Measurements from ENCODE around the gene LYAR.

DNA sequence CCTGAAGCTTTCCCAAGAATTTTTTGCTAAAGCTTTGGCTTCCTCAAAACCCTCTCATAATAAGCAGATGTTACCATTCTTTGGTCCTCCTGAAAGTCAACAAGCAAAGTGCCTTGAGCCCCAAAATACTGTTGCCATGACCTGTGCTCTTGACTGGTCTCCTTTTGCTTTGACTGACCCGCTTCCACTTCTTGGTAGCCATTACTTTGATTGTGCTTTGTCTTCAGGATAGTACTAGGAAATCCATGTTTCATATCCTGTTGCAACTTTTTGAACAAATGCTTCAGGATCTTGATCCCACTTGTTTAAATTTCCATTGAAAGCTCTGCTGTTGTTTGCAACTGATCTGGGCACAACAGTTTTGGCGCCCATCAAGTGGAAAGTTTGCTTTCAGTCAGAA lies 56.3 kb downstream of the LYAR start:
- TF ChIP-seq CTCF (IDR thresholded peaks at IDR 0.05) (no peak), EP300 (IDR thresholded peaks at IDR 0.05) (no peak), POLR2A (IDR thresholded peaks at IDR 0.05) (no peak)
